ENCODE results near the gene RETREG2. TPM values are rescaled to one million over a fixed set of nuclear protein-coding genes. Genes with fewer than 3 reads are reported as not detected.

Gene RETREG2
- total RNA-seq, 1 experiment from 2014 or later = 46.7 TPM

- peaks cover 18% of the 10 kb centered on the region for H3K27me3 Mint-ChIP-seq (ENCODE audit: low read depth)
- no peak for DNase-seq
- no peak overlapping the region for H3K18ac ChIP-seq (ENCODE audit: insufficient read length, low read depth, low read length)
- no peak overlapping the region for H2BK120ac ChIP-seq (ENCODE audit: low read depth, low read length, poor library complexity, severe bottlenecking)
- no peaks in the 10 kb centered on the region for H3K4me1 ChIP-seq (ENCODE audit: insufficient read depth, low read length)
- H3K27me3 ChIP-seq (ENCODE audit: insufficient read depth, low read length) = no peaks in the 10 kb centered on the region; the same call in 1 of the 2 replicates
- H3K9me3 ChIP-seq (ENCODE audit: control insufficient read depth, low read depth, low read length) = no peaks in the 10 kb centered on the region
- H3K4me2 ChIP-seq (ENCODE audit: insufficient read depth, insufficient read length, low read length) = peak overlapping the region; percentile 86
- no peak overlapping the region for H2AFZ ChIP-seq (ENCODE audit: low read length)
- no peak overlapping the region for H2BK20ac ChIP-seq (ENCODE audit: low read depth, low read length, poor library complexity, severe bottlenecking)
- H3K23me2 ChIP-seq (ENCODE audit: insufficient read length, low read depth, low read length, poor library complexity, severe bottlenecking) = peaks cover 5% of the 10 kb centered on the region
- peaks cover 15 to 22% of the 10 kb centered on the region in 2 experiments for H3K4me1 Mint-ChIP-seq
- H4K91ac ChIP-seq (ENCODE audit: insufficient read length, low read depth, low read length) = no peak overlapping the region
- H3K4me3 Mint-ChIP-seq = peak overlapping the region; percentile 82 to 91
- no peak overlapping the region for H4K5ac ChIP-seq (ENCODE audit: insufficient read length, low read depth, low read length)
- no peak overlapping the region for H3K14ac ChIP-seq (ENCODE audit: insufficient read depth, low read length)
- TF ChIP-seq, protein P1, sequence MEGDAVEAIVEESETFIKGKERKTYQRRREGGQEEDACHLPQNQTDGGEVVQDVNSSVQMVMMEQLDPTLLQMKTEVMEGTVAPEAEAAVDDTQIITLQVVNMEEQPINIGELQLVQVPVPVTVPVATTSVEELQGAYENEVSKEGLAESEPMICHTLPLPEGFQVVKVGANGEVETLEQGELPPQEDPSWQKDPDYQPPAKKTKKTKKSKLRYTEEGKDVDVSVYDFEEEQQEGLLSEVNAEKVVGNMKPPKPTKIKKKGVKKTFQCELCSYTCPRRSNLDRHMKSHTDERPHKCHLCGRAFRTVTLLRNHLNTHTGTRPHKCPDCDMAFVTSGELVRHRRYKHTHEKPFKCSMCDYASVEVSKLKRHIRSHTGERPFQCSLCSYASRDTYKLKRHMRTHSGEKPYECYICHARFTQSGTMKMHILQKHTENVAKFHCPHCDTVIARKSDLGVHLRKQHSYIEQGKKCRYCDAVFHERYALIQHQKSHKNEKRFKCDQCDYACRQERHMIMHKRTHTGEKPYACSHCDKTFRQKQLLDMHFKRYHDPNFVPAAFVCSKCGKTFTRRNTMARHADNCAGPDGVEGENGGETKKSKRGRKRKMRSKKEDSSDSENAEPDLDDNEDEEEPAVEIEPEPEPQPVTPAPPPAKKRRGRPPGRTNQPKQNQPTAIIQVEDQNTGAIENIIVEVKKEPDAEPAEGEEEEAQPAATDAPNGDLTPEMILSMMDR (conservative IDR thresholded peaks at IDR 0.05) = no peak
- no peak overlapping the region for H3K23ac ChIP-seq (ENCODE audit: insufficient read length, low read depth, low read length)
- H3K9ac ChIP-seq (ENCODE audit: extremely low read depth, insufficient read length, low read length) = no peak overlapping the region
- H3K56ac ChIP-seq (ENCODE audit: insufficient read length, low read depth, low read length) = no peak overlapping the region
- no peak overlapping the region for H2BK15ac ChIP-seq (ENCODE audit: low read depth, low read length)
- H3K36me3 Mint-ChIP-seq (ENCODE audit: insufficient read depth in 1 of 3, low read depth in 3 of 3) = peaks cover 3 to 12% (median 8%) of the 10 kb centered on the region in 3 experiments; a peak in 6 of 7 replicates
- H4K8ac ChIP-seq (replicated peaks; ENCODE audit: insufficient read length, low read depth, low read length) = no peak overlapping the region
- H3K27ac ChIP-seq (ENCODE audit: insufficient read length, low read depth, low read length) = no peak overlapping the region
- peak overlapping the region in 2 of 3 experiments; percentile 42 to 92; a peak in 1 of 7 replicates for H3K27ac Mint-ChIP-seq
- no peak overlapping the region for H3T11ph ChIP-seq (ENCODE audit: low read length)
- no peak overlapping the region for H2BK5ac ChIP-seq (ENCODE audit: insufficient read length, low read length)
- no peaks in the 10 kb centered on the region for H3K79me1 ChIP-seq (ENCODE audit: insufficient read depth, low read depth, low read length, poor library complexity, severe bottlenecking)
- H3K4ac ChIP-seq (ENCODE audit: low read depth, low read length) = no peak overlapping the region
- no peaks in the 10 kb centered on the region for H3K79me2 ChIP-seq (ENCODE audit: insufficient read depth, low read length)
- H3K9me3 Mint-ChIP-seq = no peaks in the 10 kb centered on the region
- WGBS (ENCODE audit: extremely low coverage, insufficient read length, low lambda C conversion rate) = no CpG with 5 or more reads among the region's 18 CpGs
- no peak overlapping the region for H2BK12ac ChIP-seq (ENCODE audit: insufficient read length, low read depth, low read length)
- no peaks in the 10 kb centered on the region for H4K20me1 ChIP-seq (ENCODE audit: control insufficient read depth, insufficient read depth, insufficient read length)
- no peak overlapping the region for H2AK5ac ChIP-seq (ENCODE audit: insufficient read length, low read length)
Measured at GRCh38 chr2:219159771-219160185, 18.3 kb upstream of the RETREG2 start.
